Measurements from ENCODE around the gene RAD51. TPM values are rescaled to one million over a fixed set of nuclear protein-coding genes. Genes with fewer than 3 reads are reported as not detected.

The RAD51 gene
- polyA plus RNA-seq, 6 donors from 2014 or later = 0.28 to 1.8 (median 0.85) TPM; not detected in 1

GRCh38 chr15:40737048-40737447, 42.1 kb downstream of the RAD51 start:
- ATAC-seq (ENCODE audit: low read depth in 2 of 2) (no peak), DNase-seq (no peak)
- Mint-ChIP-seq H3K9me3 (no peaks in the 10 kb centered on the region), H3K27me3 (no peaks in the 10 kb centered on the region), H3K27ac (peak overlapping the region in 1 of 6 donors; percentile 29), H3K36me3 (no peaks in the 10 kb centered on the region), H3K4me1 (no peaks in the 10 kb centered on the region), H3K4me3 (no peak overlapping the region)

GRCh38 chr15:40739047-40739446, 44.1 kb downstream of the RAD51 start:
- Mint-ChIP-seq H3K36me3 (no peaks in the 10 kb centered on the region), H3K27me3 (no peaks in the 10 kb centered on the region), H3K9me3 (no peaks in the 10 kb centered on the region), H3K4me3 (no peak overlapping the region), H3K4me1 (no peaks in the 10 kb centered on the region), H3K27ac (no peak overlapping the region)
- no peak for DNase-seq
- no peak for ATAC-seq (ENCODE audit: low read depth in 2 of 2)

DNA sequence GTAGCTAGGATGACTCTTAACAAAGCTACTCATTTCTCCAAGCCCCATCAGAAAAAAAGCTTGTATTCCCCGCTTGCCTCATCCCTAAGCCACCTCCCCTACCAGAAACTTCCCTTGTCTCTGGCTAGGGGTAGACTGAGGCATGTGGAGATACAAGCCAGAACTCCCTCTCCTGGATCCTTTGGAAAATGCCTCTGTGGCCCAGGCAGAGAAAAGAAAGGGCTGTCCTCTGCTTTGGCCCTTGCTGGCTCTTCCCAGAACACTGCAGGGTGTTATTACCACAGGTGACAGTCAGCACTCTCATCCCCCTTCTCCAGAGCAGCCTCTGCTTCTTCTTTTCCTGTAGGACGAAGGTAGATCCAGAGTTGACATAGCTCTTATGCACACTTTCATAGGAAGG, 44.9 kb downstream of the RAD51 start:
- Mint-ChIP-seq H3K4me3 (no peak overlapping the region), H3K27me3 (no peaks in the 10 kb centered on the region), H3K4me1 (no peaks in the 10 kb centered on the region), H3K36me3 (peaks cover 0 to under 1% of the 10 kb centered on the region in 2 donors), H3K9me3 (no peaks in the 10 kb centered on the region), H3K27ac (no peak overlapping the region)
- DNase-seq = no peak
- no peak for ATAC-seq (ENCODE audit: low read depth in 2 of 2)

- Mint-ChIP-seq H3K36me3 (peaks cover 0 to 4% of the 10 kb centered on the region in 2 donors), H3K27ac (no peak overlapping the region), H3K4me3 (no peak overlapping the region), H3K4me1 (no peaks in the 10 kb centered on the region), H3K27me3 (no peaks in the 10 kb centered on the region), H3K9me3 (no peaks in the 10 kb centered on the region)
- ATAC-seq (ENCODE audit: low read depth in 2 of 2) (no peak), DNase-seq (no peak)
These were observed 48.5 kb downstream of the RAD51 start for GRCh38 chr15:40743485-40743901.

DNA sequence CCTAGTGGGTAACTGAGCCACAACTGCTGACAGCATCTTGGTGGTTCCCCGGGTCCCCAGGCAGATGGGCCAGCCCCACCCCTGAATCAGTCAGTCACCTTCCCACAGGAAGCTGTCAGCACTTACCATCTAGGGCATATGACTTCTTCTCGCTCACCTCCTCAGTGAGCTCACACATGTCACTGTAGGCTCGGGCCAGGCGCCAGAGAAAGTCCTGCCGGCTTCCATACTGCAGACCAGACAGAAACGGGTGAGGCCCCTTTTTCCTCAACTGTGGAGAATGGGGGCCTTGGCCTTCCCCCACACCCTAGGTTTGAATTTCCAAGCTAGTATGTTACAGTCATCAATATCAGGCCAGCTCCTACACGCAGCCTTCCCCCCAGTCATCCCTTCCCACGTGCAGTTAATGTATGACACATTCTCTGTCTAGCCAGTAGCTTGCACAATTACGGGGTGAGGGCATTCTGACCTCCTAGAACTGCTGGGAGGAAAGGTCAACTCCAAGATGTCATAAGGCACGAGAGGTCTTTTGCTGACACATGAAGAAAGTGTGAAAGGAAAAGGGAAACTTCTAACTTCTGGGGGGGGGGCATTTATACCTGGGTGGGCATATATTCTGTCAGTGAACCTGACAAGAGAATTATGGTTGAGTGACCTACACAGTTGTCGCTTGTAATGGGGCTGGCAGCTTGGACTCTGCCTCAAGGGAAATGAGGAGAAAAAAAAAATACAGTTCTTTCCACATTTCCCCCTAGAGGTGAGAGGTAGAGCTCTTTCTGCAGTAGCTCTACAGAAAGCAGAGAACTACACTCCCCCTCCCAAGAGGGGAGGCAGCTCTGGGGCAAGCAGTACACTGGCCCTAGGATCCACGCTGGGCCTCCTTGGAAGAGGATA, 49.2 kb downstream of the RAD51 start:
- H3K27me3 Mint-ChIP-seq = no peaks in the 10 kb centered on the region
- peaks cover 0 to 4% of the 10 kb centered on the region in 2 donors for H3K36me3 Mint-ChIP-seq
- no peak for ATAC-seq (ENCODE audit: low read depth in 2 of 2)
- no peaks in the 10 kb centered on the region for H3K9me3 Mint-ChIP-seq
- H3K4me1 Mint-ChIP-seq = no peaks in the 10 kb centered on the region
- no peak for DNase-seq
- no peak overlapping the region for H3K4me3 Mint-ChIP-seq
- H3K27ac Mint-ChIP-seq = peak overlapping the region in 2 of 6 donors; percentile 33 to 47

- Mint-ChIP-seq H3K4me3 (no peak overlapping the region), H3K27ac (peak overlapping the region in 1 of 6 donors; percentile 47), H3K36me3 (peaks cover 0 to 4% of the 10 kb centered on the region in 2 donors), H3K9me3 (no peaks in the 10 kb centered on the region), H3K27me3 (no peaks in the 10 kb centered on the region), H3K4me1 (no peaks in the 10 kb centered on the region)
- DNase-seq = no peak
- no peak for ATAC-seq (ENCODE audit: low read depth in 2 of 2)
These were observed 49.8 kb downstream of the RAD51 start for GRCh38 chr15:40744815-40745152.

GRCh38 chr15:40746916-40747418, 52.0 kb downstream of the RAD51 start:
- Mint-ChIP-seq H3K27ac (peak overlapping the region in 1 of 6 donors; percentile 33), H3K27me3 (no peaks in the 10 kb centered on the region), H3K9me3 (no peaks in the 10 kb centered on the region), H3K4me3 (no peak overlapping the region), H3K4me1 (no peaks in the 10 kb centered on the region), H3K36me3 (peaks cover 0 to 4% of the 10 kb centered on the region in 2 donors)
- ATAC-seq (ENCODE audit: low read depth in 2 of 2) (no peak), DNase-seq (no peak)

DNA sequence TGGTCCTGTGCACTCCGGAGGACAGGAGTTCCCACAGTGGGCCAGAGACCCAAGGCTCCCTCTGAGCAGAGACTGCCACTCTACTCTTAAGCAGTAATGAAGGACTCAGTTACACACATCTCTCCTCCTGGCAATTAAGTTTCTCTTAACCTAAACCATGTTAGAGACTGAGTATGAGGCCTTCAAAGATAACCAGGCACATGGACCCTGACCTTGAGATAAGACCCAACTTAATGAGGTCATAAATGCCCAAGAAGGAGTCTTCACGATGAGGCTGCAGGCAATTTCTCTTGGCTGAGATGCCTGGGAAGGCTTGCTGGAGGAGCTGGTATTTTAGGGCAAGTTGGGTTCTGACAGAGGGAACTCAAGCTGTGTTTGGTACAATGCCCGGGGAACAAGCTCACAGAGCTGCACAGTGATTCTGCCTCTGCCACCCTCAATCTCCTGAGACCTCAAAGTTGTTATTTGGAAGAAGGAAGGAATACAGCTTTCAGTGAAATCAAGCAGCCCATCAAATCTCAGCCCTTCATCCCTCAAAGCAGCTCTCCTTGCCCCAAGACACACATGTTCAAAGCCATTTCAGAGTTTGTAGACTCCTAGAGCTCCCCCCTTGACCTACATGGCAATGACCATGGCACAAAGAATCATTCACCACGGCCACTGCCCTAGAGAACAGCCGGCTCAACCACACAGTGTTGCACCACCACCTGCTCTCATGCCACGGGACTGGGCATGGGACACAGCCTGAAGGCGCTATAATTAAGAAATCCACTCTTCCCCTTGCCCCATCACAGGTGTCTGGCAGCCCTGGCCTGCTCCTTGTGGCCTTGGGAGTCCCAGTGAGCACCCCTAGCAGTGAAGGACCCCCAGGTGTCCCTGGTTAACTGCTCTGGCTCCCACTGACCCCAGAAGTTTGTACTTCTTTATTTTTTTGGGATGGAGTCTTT, 53.0 kb downstream of the RAD51 start:
- Mint-ChIP-seq H3K4me1 (peaks cover 0 to 8% (median 7%) of the 10 kb centered on the region in 3 donors), H3K9me3 (no peaks in the 10 kb centered on the region), H3K36me3 (peaks cover 0 to 4% of the 10 kb centered on the region in 2 donors), H3K4me3 (no peak overlapping the region), H3K27me3 (no peaks in the 10 kb centered on the region), H3K27ac (peak overlapping the region in 1 of 6 donors; percentile 59)
- DNase-seq (no peak), ATAC-seq (ENCODE audit: low read depth in 2 of 2) (no peak)

DNA sequence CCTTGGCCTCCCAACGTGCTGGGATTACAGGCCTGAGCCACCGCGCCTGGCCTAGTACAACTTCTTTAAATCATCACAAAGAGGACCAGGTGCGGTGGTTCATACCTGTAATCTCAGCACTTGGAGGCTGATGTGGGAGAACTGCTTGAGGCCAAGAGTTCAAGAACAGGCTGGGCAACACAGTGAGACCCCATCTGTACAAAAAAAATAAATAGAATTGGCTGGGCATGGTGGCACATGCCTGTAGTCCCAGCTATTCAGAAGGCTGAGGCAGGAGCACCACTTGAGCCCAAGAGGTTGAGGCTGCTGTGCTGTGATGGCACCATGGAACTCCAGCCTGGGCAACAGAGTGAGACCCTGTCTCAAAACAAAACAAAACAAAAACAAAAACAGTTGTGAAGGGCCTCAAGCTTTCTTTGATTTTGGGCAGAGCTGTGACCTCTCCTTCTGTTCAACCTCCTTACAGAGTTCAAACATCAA, 54.2 kb downstream of the RAD51 start:
- H3K4me1 Mint-ChIP-seq = peaks cover 0 to 20% (median 18%) of the 10 kb centered on the region in 3 donors
- ATAC-seq (ENCODE audit: low read depth in 2 of 2) (no peak), DNase-seq (no peak)
- no peak overlapping the region for H3K27ac Mint-ChIP-seq
- H3K4me3 Mint-ChIP-seq = no peak overlapping the region
- no peaks in the 10 kb centered on the region for H3K9me3 Mint-ChIP-seq
- H3K36me3 Mint-ChIP-seq = peaks cover 0 to 4% of the 10 kb centered on the region in 2 donors
- H3K27me3 Mint-ChIP-seq = no peaks in the 10 kb centered on the region

DNA sequence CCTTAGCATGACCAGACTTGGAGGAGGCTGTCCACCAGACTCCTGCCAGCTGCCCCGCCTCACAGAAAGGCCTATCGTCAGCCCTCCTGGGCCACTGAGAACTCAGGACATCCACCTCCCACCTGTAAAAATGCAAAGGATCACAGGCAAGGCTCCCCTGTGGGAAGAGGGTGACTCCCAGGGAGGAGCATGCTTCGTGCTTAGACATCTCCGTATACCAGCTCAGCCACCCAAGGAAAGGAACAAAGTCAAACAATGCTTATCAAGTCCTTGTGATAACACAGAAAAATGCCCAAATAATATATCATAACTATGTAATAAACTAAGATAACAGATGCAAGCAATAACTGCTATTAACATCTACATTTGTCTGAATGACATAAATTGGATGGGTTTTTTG, 55.9 kb downstream of the RAD51 start:
- H3K27me3 Mint-ChIP-seq = no peaks in the 10 kb centered on the region
- ATAC-seq (ENCODE audit: low read depth in 2 of 2) (no peak), DNase-seq (no peak)
- H3K27ac Mint-ChIP-seq = no peak overlapping the region
- no peaks in the 10 kb centered on the region for H3K36me3 Mint-ChIP-seq
- H3K9me3 Mint-ChIP-seq = no peaks in the 10 kb centered on the region
- H3K4me3 Mint-ChIP-seq = no peak overlapping the region
- peaks cover 3 to 29% (median 27%) of the 10 kb centered on the region in 3 donors for H3K4me1 Mint-ChIP-seq

DNA sequence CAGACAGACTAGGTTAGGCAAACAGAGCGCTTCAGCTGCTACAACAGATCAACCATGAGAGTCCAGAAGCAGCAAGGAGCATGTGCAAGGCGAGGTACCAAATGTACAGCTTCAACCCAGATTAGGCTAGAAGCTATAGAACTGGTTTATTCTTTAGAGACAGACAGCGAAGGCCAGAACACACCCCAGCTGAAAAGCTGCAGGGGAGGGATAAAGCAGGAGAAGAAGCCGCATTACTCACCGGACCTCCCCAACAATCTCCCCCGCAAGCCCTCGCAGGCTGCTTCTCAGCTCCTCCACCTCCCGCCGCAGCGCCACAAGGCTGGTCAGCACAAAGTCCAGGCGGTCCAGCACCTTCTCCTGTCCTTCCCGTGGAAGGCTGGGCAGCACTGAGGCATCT, 56.8 kb downstream of the RAD51 start:
- Mint-ChIP-seq H3K36me3 (no peaks in the 10 kb centered on the region), H3K27ac (no peak overlapping the region), H3K4me1 (peaks cover 3 to 33% (median 27%) of the 10 kb centered on the region in 3 donors), H3K4me3 (peak overlapping the region in 1 of 8 donors; percentile 95), H3K27me3 (no peaks in the 10 kb centered on the region), H3K9me3 (no peaks in the 10 kb centered on the region)
- DNase-seq (no peak), ATAC-seq (ENCODE audit: low read depth in 2 of 2) (no peak)

- Mint-ChIP-seq H3K36me3 (no peaks in the 10 kb centered on the region), H3K27me3 (no peaks in the 10 kb centered on the region), H3K4me3 (peak overlapping the region; percentile 95 to 99 (median 96)), H3K27ac (peak overlapping the region in 4 of 6 donors; percentile 89 to 94 (median 93)), H3K9me3 (no peaks in the 10 kb centered on the region), H3K4me1 (peaks cover 3 to 35% (median 27%) of the 10 kb centered on the region in 3 donors)
- peak; percentile 3 for ATAC-seq (ENCODE audit: low read depth in 2 of 2)
- DNase-seq = no peak
These were observed 59.6 kb downstream of the RAD51 start for GRCh38 chr15:40754574-40754882.

All from naive B cell (primary cell).